ENCODE measurements around the gene SH2D5.
A peak's percentile ranks its signal among the peaks of the same experiment; 100 is the strongest.

Gene SH2D5

GRCh38 chr1:20727746-20728316, 4.7 kb downstream of the SH2D5 start:
- H3K27ac ChIP-seq (ENCODE audit: low read depth, low read length), result no peak overlapping the region
- H3K9me3 ChIP-seq (ENCODE audit: control insufficient read depth, insufficient read depth, low read length), result no peaks in the 10 kb centered on the region
- H3K4me3 ChIP-seq (ENCODE audit: low read depth, low read length), result peak overlapping the region; percentile 37
- H3K4me1 ChIP-seq (ENCODE audit: control insufficient read depth, insufficient read depth, low read length), result peaks cover 26% of the 10 kb centered on the region
- no peak overlapping the region for H3K9ac ChIP-seq (ENCODE audit: low read depth, low read length)
- no peaks in the 10 kb centered on the region for H3K36me3 ChIP-seq (ENCODE audit: control insufficient read depth, insufficient read depth, low read length)
- H3K27me3 ChIP-seq (ENCODE audit: control insufficient read depth, insufficient read depth, low read length), result peaks cover 35% of the 10 kb centered on the region

GRCh38 chr1:20726932-20727745, 5.4 kb downstream of the SH2D5 start:
- Histone ChIP-seq H3K4me1 (ENCODE audit: control insufficient read depth, insufficient read depth, low read length) (peaks cover 24% of the 10 kb centered on the region), H3K9ac (ENCODE audit: low read depth, low read length) (0 out of 2 replicates have a peak overlapping the region, but pooled peaks have one; percentile 21), H3K4me3 (ENCODE audit: low read depth, low read length) (0 out of 2 replicates have a peak overlapping the region, but pooled peaks have one; percentile 14), H3K27me3 (ENCODE audit: control insufficient read depth, insufficient read depth, low read length) (peaks cover 29% of the 10 kb centered on the region), H3K9me3 (ENCODE audit: control insufficient read depth, insufficient read depth, low read length) (no peaks in the 10 kb centered on the region), H3K36me3 (ENCODE audit: control insufficient read depth, insufficient read depth, low read length) (no peaks in the 10 kb centered on the region), H3K27ac (ENCODE audit: low read depth, low read length) (no peak overlapping the region)

GRCh38 chr1:20726118-20726911, 6.2 kb downstream of the SH2D5 start:
- Histone ChIP-seq H3K4me1 (ENCODE audit: control insufficient read depth, insufficient read depth, low read length) (peaks cover 24% of the 10 kb centered on the region), H3K9me3 (ENCODE audit: control insufficient read depth, insufficient read depth, low read length) (no peaks in the 10 kb centered on the region), H3K4me3 (ENCODE audit: low read depth, low read length) (no peak overlapping the region), H3K27me3 (ENCODE audit: control insufficient read depth, insufficient read depth, low read length) (peaks cover 24% of the 10 kb centered on the region), H3K27ac (ENCODE audit: low read depth, low read length) (no peak overlapping the region), H3K9ac (ENCODE audit: low read depth, low read length) (no peak overlapping the region), H3K36me3 (ENCODE audit: control insufficient read depth, insufficient read depth, low read length) (no peaks in the 10 kb centered on the region)

GRCh38 chr1:20725189-20726117, 7.0 kb downstream of the SH2D5 start:
- H3K27ac ChIP-seq (ENCODE audit: low read depth, low read length), result no peak overlapping the region
- no peak overlapping the region for H3K4me3 ChIP-seq (ENCODE audit: low read depth, low read length)
- H3K27me3 ChIP-seq (ENCODE audit: control insufficient read depth, insufficient read depth, low read length), result peaks cover 15% of the 10 kb centered on the region
- H3K4me1 ChIP-seq (ENCODE audit: control insufficient read depth, insufficient read depth, low read length), result peaks cover 24% of the 10 kb centered on the region
- no peaks in the 10 kb centered on the region for H3K9me3 ChIP-seq (ENCODE audit: control insufficient read depth, insufficient read depth, low read length)
- no peak overlapping the region for H3K9ac ChIP-seq (ENCODE audit: low read depth, low read length)
- no peaks in the 10 kb centered on the region for H3K36me3 ChIP-seq (ENCODE audit: control insufficient read depth, insufficient read depth, low read length)

- Histone ChIP-seq H3K4me1 (ENCODE audit: control insufficient read depth, insufficient read depth, low read length) (peaks cover 18% of the 10 kb centered on the region), H3K9ac (ENCODE audit: low read depth, low read length) (no peak overlapping the region), H3K4me3 (ENCODE audit: low read depth, low read length) (no peak overlapping the region), H3K27me3 (ENCODE audit: control insufficient read depth, insufficient read depth, low read length) (peaks cover 7% of the 10 kb centered on the region), H3K9me3 (ENCODE audit: control insufficient read depth, insufficient read depth, low read length) (no peaks in the 10 kb centered on the region), H3K27ac (ENCODE audit: low read depth, low read length) (no peak overlapping the region), H3K36me3 (ENCODE audit: control insufficient read depth, insufficient read depth, low read length) (no peaks in the 10 kb centered on the region)
These were observed 7.9 kb downstream of the SH2D5 start for GRCh38 chr1:20724364-20725188.

GRCh38 chr1:20723537-20724363, 8.8 kb downstream of the SH2D5 start:
- no peaks in the 10 kb centered on the region for H3K36me3 ChIP-seq (ENCODE audit: control insufficient read depth, insufficient read depth, low read length)
- H3K27me3 ChIP-seq (ENCODE audit: control insufficient read depth, insufficient read depth, low read length), result peaks cover 5% of the 10 kb centered on the region
- H3K4me3 ChIP-seq (ENCODE audit: low read depth, low read length), result no peak overlapping the region
- H3K9ac ChIP-seq (ENCODE audit: low read depth, low read length), result no peak overlapping the region
- no peak overlapping the region for H3K27ac ChIP-seq (ENCODE audit: low read depth, low read length)
- peaks cover 12% of the 10 kb centered on the region for H3K4me1 ChIP-seq (ENCODE audit: control insufficient read depth, insufficient read depth, low read length)
- no peaks in the 10 kb centered on the region for H3K9me3 ChIP-seq (ENCODE audit: control insufficient read depth, insufficient read depth, low read length)

- Histone ChIP-seq H3K27me3 (ENCODE audit: control insufficient read depth, insufficient read depth, low read length) (peaks cover 11% of the 10 kb centered on the region), H3K27ac (ENCODE audit: low read depth, low read length) (no peak overlapping the region), H3K36me3 (ENCODE audit: control insufficient read depth, insufficient read depth, low read length) (no peaks in the 10 kb centered on the region)
These were observed 9.4 kb downstream of the SH2D5 start for GRCh38 chr1:20723159-20723536.

GRCh38 chr1:20721117-20722061, 11.1 kb downstream of the SH2D5 start:
- Histone ChIP-seq H3K27me3 (ENCODE audit: control insufficient read depth, insufficient read depth, low read length) (peaks cover 18% of the 10 kb centered on the region), H3K36me3 (ENCODE audit: control insufficient read depth, insufficient read depth, low read length) (no peaks in the 10 kb centered on the region), H3K27ac (ENCODE audit: low read depth, low read length) (no peak overlapping the region), H3K9me3 (ENCODE audit: control insufficient read depth, insufficient read depth, low read length) (no peaks in the 10 kb centered on the region), H3K4me3 (ENCODE audit: low read depth, low read length) (no peak overlapping the region), H3K9ac (ENCODE audit: low read depth, low read length) (no peak overlapping the region), H3K4me1 (ENCODE audit: control insufficient read depth, insufficient read depth, low read length) (no peaks in the 10 kb centered on the region)

More at GRCh38 chr1:20723159-20723536, 9.4 kb downstream of the SH2D5 start:
- Histone ChIP-seq H3K9me3 (ENCODE audit: control insufficient read depth, insufficient read depth, low read length) (no peaks in the 10 kb centered on the region), H3K9ac (ENCODE audit: low read depth, low read length) (no peak overlapping the region), H3K4me3 (ENCODE audit: low read depth, low read length) (no peak overlapping the region), H3K4me1 (ENCODE audit: control insufficient read depth, insufficient read depth, low read length) (peaks cover 9% of the 10 kb centered on the region)
